Measurements from ENCODE around the gene PRRC2C. TPM values are rescaled to one million over a fixed set of nuclear protein-coding genes. Genes with fewer than 3 reads are reported as not detected.

The PRRC2C gene
- total RNA-seq, 2 donors from 2014 or later, result 284 to 286 TPM

DNA sequence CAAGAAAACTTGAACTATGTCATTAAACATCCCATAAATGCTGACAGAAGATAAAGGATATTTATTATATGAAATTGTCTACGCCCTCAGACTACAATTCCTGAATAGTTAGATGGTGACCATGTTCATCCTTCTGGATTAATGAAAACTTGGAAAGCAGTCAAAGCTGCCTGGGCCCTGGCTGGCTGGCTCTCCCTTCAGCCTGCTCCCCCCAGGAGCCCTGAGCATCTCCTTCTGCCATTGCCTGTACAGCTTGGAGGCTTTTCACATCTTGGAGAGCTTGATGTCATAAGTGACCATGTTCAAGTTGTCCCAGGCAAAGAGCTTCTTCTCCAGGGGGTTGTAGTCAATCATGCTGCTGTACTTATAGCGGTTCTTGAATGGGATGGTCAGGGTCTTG, 150.3 kb downstream of the PRRC2C start:
- ATAC-seq (replicated peaks in 1 of 2), result no peak
- Mint-ChIP-seq H3K4me3 (no peak overlapping the region), H3K27me3 (ENCODE audit: low read depth) (peaks cover 12% of the 10 kb centered on the region), H3K9me3 (no peaks in the 10 kb centered on the region), H3K36me3 (ENCODE audit: insufficient read depth in 2 of 2) (no peaks in the 10 kb centered on the region), H3K27ac (no peak overlapping the region), H3K4me1 (ENCODE audit: low read depth) (no peaks in the 10 kb centered on the region)
- no peak for DNase-seq

DNA sequence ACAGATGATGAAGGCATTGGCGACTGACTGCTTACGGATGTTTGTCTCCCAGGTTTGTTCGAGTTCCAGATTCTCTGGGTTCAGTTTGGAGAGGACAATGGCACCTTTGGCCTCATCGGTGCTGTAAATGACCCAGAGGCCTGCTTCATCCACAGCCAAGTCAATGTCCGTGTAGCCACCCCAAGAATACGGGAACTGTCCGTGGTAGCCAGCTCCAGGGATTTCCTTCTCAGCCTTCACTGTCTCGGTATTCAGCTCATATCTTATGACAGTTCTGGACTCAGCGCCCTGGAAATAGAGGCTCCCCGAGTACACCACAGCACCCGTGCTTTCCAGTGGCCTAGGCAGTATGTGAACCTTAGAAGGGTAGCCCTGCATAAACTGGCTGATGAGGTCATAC, 150.8 kb downstream of the PRRC2C start:
- Mint-ChIP-seq H3K36me3 (ENCODE audit: insufficient read depth in 2 of 2) (no peaks in the 10 kb centered on the region), H3K9me3 (no peaks in the 10 kb centered on the region), H3K4me1 (ENCODE audit: low read depth) (no peaks in the 10 kb centered on the region), H3K27ac (no peak overlapping the region), H3K4me3 (no peak overlapping the region), H3K27me3 (ENCODE audit: low read depth) (peaks cover 12% of the 10 kb centered on the region)
- ATAC-seq (replicated peaks in 1 of 2) (no peak), DNase-seq (no peak)

DNA sequence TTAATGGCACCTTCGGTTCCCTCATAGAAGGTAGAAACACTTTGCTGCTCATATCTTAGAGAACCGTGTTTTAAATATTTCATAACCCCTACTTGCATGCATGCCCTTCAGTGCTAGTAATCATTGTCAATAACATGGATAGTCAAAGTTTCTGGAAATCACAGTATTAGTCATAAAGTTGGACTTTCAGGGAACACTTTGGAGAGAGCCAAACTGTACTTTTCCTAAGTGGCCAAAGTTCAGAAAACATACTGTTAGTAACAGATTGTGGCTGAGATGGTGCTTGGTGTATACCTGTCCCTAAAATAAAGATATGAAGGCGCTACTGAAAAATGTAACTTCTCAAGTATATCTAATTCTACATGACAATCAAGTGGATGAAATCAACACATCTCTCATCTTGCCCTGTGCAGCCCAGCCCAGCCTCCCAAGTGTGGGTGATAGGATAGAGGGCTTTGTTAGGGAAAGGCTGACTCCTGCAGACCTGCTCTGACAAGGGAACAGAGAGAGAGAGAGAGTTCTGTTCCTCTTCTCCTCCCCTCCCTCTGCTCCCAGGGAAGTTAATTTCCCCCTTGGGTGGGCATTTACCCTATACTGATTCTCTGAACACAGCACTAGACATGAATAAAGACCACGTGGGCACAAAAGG, 152.7 kb downstream of the PRRC2C start:
- ATAC-seq (replicated peaks in 1 of 2) (no peak), DNase-seq (no peak)
- no peaks in the 10 kb centered on the region for H3K4me1 Mint-ChIP-seq (ENCODE audit: low read depth)
- H3K4me3 Mint-ChIP-seq, result no peak overlapping the region
- peaks cover 2% of the 10 kb centered on the region for H3K27me3 Mint-ChIP-seq (ENCODE audit: low read depth)
- no peak overlapping the region for H3K27ac Mint-ChIP-seq
- H3K36me3 Mint-ChIP-seq (ENCODE audit: insufficient read depth in 2 of 2), result no peaks in the 10 kb centered on the region
- H3K9me3 Mint-ChIP-seq, result no peaks in the 10 kb centered on the region

DNA sequence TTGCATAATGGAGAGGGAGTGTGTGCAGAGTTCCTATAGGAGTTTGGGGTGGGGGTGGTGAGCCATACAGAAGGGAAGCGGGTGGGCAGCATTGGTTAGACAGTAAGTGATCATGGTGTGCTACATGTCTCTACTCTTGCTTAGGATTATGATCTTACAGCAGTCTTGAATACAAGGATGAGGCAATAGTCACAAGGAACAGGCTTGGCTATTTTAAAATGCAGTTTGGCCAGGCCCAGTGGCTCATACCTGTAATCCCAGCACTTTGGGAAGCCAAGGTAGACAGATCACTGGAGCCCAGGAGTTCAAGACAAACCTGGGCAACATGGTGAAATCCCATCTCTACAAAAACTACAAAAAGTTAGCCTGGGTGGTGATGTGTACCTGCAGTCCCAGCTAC, 154.9 kb downstream of the PRRC2C start:
- ATAC-seq (replicated peaks in 1 of 2), result no peak
- no peak overlapping the region for H3K4me3 Mint-ChIP-seq
- H3K27ac Mint-ChIP-seq, result no peak overlapping the region
- no peaks in the 10 kb centered on the region for H3K27me3 Mint-ChIP-seq (ENCODE audit: low read depth)
- H3K4me1 Mint-ChIP-seq (ENCODE audit: low read depth), result no peaks in the 10 kb centered on the region
- DNase-seq, result no peak
- H3K9me3 Mint-ChIP-seq, result no peaks in the 10 kb centered on the region
- no peaks in the 10 kb centered on the region for H3K36me3 Mint-ChIP-seq (ENCODE audit: insufficient read depth in 2 of 2)

DNA sequence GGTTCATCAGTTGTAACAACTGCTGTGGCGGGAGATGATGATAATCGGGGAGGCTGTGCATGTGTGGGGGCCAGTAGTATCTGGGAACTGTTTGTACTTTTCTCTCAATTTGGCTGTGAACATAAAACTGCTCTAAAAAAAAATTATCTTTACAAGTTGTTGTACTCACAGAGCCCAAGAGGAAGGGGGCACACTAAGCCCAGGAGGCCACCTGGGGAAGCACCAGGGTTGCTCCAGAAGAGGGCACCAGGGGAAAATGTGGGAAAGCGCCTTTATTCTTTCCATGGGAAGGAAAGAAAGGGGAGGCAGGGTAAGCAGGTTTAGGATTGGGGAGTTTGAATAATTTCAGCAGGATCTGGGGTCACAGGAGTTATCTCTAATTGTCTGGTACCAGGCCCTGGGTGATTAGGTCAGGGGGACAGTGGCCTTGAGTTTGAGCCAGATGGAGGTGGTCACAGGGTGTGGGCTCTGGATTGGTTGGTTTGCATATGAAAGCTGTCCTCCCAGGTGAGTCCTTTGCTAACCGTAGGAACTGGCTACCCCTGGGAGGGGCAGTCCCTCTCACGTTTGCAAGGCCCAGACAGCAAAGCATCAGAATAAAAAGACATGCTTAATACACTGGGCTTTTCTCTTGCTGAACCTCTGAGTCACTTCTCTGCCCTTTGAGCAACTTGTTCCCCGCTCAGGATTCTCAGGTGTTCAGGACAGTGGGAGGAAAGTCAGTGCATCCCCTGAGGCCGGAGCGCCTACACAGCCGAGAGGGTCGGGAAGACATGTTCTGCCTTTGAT, 155.9 kb downstream of the PRRC2C start:
- Mint-ChIP-seq H3K4me3 (no peak overlapping the region), H3K27ac (no peak overlapping the region), H3K4me1 (ENCODE audit: low read depth) (no peaks in the 10 kb centered on the region), H3K27me3 (ENCODE audit: low read depth) (no peaks in the 10 kb centered on the region), H3K9me3 (no peaks in the 10 kb centered on the region), H3K36me3 (ENCODE audit: insufficient read depth in 2 of 2) (no peaks in the 10 kb centered on the region)
- DNase-seq, result no peak
- ATAC-seq (replicated peaks in 1 of 2), result no peak

DNA sequence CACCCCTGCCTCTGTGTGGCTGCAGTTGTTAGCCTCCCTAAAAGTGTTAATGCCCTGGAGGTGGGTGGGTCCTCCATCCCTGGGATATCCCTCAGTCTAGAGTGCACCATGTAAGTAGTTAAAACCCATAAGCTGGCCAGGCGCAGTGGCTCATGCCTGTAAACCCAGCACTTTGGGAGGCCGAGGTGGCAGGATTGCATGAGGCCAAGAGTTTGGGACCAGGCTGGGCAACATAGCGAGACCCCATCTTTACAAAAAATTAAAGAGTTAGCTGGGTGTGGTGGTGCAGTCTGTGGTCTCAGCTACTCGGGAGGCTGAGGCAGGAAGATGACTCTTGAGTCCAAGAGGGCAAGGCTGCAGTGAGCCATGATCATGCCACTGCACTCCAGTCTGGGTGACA, 156.9 kb downstream of the PRRC2C start:
- Mint-ChIP-seq H3K36me3 (ENCODE audit: insufficient read depth in 2 of 2) (no peaks in the 10 kb centered on the region), H3K27me3 (ENCODE audit: low read depth) (no peaks in the 10 kb centered on the region), H3K4me1 (ENCODE audit: low read depth) (no peaks in the 10 kb centered on the region), H3K9me3 (no peaks in the 10 kb centered on the region), H3K4me3 (no peak overlapping the region), H3K27ac (no peak overlapping the region)
- ATAC-seq (replicated peaks in 1 of 2) (no peak), DNase-seq (no peak)

Other genes with a start within 250 kb of the PRRC2C start
- not detected for gene FMO1, start 237.0 kb upstream of the PRRC2C start, total RNA-seq
- gene FMO4, start 171.3 kb upstream of the PRRC2C start, total RNA-seq, result 1 to 10 TPM; 1.5 to 2.3 TPM
- gene MYOCOS, start 136.7 kb downstream of the PRRC2C start, total RNA-seq, result under 1 TPM; 0.19 to 0.46 TPM
- not detected for gene MYOC, start 167.2 kb downstream of the PRRC2C start, total RNA-seq

Data from activated T-cell treated with anti-CD3 and anti-CD28 coated beads, Interleukin-2, amount 50 U/mL, for 72 hours (primary cell).